HG03025 (cell line): ENCODE results near the gene COL19A1.

Experiments used
- ATAC-seq: cut with Tn5 transposase; IDR thresholded peaks from one replicate; pipeline ENCODE4 v1.9.1; 2021; ENCODE audit warnings: mild to moderate bottlenecking, moderate library complexity; ENCODE audit not compliant: unreplicated experiment, low FRiP score

Gene COL19A1

GRCh38 chr6:70112716-70113115, 246.4 kb downstream of the COL19A1 start:
- no peak for ATAC-seq

GRCh38 chr6:70113171-70113570, 246.8 kb downstream of the COL19A1 start:
- ATAC-seq: no peak

DNA sequence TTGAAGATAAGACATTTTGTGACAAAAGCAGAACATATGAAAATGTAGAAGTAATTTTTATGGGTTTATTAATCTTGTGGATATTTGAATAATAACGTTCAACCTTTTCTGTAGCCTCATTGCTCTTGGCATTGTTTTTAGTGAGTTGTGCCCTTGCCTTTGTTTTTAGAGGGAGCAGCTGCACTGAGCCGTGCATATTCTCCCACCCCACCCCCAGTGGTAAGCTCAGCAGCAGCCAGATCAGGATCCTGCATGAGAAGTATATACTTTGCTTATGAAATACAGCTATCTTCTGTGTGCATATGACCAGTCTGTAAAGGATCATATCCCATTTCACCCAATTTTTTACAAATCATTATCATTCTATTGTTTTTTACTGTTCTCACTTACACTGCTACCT, 252.3 kb downstream of the COL19A1 start:
- ATAC-seq: no peak

DNA sequence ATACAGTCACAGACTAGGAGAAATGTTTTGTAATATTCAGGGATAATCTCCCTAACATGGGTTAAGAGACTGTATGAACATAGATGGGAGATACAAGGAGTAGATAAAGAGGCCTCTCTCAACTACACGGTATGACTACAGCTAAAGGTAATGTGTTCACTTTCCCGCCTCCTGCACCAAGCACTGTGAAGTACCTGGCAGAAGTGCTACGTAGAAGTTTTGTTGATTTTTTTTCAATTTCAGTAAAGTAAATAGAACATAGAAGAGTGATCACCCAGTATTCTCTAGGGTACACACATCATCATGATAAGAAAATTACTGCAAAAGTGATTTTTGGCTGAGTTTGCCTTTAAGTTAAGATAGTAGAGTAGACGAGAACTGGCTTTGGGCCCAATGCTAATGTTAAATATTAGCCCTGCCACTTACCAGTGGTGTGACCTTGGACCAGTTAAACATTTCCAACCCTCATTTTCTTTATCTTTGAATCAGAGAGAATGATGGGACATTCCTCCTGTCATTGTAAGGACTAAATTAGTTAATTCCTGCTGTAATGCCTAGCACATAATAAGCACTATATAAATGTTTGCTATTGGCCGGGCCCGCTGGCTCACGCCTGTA, 253.0 kb downstream of the COL19A1 start:
- no peak for ATAC-seq

DNA sequence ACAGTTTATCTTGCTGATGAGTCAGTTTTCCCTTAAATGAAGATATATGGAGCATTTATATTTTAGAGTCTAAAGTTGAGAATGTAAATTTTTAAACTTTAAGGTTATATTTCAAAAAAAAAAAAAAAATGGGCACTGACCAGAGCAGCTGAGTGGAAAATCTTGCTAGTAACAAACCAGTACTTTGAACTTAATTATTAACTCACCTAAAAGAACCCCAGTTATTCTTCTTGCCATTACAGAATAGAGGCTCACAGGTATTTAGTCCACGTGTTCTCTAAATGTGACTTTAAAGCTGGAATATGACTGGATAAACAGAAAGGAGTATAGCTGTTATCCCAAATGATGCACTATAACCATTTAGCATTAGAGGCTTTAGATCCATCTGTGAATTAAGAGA, 258.1 kb downstream of the COL19A1 start:
- no peak for ATAC-seq

DNA sequence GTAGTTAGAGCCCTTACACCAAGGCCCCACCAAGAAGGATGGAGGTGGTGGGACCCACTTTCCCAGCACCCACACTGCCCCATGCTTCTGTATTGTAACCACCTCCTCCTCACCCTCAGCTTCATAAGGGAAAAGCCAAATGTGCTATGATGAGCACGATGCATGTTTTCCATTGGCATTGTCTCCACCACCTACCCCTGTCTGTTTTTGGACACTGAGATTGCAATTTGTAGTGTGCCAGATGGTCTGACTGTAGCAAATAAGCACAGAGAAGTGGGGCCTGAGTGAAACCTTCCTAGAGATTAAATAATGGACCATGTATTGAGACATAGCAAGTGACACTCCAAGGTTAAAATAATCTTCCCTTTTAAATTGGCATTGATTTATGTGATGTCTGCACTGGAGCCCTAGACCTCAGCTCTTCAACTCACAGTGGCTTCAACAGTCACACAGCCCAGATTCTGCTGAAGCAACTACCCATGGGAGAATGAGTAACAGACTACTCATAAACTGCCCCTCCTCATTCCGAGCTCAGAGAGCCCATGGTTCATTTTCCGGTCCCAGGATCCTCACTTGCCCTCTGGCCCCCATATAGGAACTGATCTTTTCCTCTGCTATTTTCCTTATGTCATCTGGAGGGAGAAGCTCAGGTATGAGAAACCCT, 258.7 kb downstream of the COL19A1 start:
- ATAC-seq: no peak

DNA sequence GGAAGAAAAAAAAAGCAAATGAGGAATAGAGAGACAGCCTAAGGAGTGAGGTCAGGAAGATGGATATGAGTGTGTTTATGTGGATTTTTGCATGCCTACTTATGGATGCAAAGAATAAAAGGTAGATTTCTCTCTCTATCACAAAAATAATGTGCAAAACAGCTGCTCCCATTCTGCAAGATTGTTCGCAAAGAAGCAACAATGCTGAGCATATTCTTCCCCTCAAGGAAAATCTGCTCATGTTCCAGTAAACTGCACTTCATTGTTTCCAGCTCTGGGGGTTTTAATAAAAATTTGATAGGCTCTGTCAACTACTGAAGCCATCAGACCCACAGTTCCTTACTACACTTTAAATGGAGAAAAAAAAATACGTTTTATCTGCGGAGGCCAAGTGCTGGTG, 259.2 kb downstream of the COL19A1 start:
- ATAC-seq: no peak

DNA sequence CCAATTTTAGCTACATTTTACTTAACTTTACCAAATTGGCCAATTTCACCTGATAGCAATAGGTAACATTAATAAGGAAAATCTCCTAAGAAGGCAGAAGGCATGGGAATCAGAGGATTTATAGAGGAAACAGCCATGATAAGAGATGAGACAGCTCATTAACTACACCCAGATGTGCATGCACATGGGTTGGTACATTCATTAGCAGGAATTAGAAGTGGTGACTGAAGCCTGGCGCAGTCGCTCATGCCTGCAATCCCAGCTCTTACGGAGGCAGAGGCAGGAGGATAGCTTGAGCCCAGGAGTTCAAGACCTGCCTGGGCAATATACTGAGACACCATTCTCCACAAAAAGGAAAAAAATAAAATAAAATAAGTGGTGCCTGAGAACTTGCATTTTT, 263.0 kb downstream of the COL19A1 start:
- ATAC-seq: no peak

- ATAC-seq: no peak
Measured at GRCh38 chr6:70130865-70131264, 264.5 kb downstream of the COL19A1 start.

DNA sequence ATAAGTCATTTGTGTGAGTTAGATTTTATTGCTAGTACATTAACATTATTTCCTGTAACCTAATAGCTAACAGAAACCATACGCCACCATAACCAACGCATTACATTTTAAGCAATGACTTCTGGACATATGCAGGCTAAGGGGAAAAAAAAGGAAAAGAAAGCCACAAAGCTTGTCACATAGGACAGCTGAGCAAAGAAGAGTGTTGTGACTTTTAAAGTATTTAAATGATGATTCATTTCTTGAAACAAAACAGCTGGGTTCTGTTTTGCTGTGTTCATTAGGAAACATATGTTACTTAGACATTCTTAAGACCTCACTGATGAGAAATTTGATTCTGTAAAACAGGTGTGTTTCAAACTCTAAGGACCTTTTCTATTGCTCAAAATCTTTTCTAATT, 265.2 kb downstream of the COL19A1 start:
- ATAC-seq: peak; percentile 92

- ATAC-seq: no peak
Measured at GRCh38 chr6:70133246-70133645, 266.9 kb downstream of the COL19A1 start.

- no peak for ATAC-seq
Measured at GRCh38 chr6:70134542-70134941, 268.2 kb downstream of the COL19A1 start.

GRCh38 chr6:70135219-70136160, 269.1 kb downstream of the COL19A1 start:
- ATAC-seq: no peak

DNA sequence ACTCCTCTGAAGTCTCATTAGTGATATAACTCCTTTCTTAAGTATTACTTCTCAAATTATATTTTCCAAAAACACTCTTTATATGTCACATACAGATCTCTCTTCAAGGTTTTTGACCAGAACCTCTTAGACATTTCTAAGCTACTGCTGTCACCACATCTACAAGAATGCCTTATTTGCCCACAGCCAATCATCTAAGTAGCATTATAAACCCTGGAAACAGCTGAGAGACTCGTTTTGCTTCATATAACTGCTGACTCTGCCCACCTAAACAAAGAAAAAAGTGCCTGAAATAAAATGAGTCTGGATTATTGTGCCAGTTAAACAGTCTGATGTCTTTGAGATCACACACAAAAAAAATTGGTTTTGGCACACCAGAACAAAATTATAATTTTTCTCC, 270.6 kb downstream of the COL19A1 start:
- no peak for ATAC-seq

GRCh38 chr6:70140496-70140895, 274.1 kb downstream of the COL19A1 start:
- no peak for ATAC-seq

DNA sequence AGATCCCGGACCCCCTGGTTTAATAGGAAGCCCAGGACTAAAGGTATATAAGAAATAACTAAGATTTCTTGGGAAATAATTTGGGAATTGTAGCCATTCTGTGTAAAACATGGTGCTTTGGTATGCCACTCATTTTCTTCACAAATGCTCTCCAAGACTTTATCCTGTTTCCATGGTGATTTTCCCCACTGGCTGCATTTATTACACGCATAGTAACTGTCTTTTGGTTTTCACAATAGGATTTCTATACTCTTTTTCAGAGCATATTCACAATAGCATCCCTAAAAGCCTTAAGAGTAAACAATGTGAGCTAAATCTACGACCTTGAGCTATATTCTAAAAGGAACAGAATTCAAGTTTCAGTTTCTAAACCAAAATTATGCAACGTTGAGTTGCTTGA, 275.7 kb downstream of the COL19A1 start:
- no peak for ATAC-seq

DNA sequence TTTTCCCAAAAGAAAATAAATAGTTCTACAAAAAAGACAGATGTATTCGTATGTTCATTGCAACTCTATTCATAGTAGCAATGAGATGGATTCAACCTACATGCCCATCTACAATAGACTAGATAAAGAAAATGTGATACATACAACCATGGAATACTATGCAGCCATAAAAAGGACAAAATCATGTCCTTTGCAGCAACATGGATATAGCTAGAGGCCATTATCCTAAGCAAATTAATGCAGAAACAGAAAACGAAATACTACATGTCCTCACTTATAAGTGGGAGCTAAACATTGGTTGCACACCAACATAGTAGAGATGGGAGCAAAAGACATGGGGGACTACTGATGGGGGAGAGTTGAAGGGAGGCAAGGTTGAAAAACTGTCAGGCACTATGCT, 278.8 kb downstream of the COL19A1 start:
- no peak for ATAC-seq

DNA sequence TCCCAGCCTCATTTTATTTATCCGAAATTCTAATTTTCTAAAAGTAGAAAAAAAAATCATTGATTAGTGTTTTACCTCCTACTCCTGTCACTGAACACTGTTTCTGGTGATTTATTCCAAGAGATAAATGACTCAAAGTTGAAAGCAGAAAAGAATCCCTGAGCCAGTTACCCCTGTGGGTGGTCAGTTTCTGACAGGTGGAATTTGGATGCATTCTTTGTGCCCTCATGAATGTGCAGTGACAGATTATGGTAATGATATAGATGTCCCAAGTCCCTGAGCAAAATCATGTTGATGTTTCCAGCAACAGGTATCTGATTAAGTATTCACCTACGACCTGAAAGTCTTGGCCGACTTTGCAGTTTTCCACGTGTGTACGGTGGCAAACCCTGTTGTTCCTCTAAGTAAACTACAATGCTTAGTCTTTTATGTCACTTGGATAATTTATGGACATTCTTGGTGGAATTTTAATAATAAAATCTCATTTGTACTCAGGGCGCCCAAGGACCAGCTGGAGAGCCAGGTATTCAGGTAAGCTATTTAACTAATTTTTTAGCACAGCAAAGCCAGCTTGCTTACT, 282.9 kb downstream of the COL19A1 start:
- no peak for ATAC-seq

DNA sequence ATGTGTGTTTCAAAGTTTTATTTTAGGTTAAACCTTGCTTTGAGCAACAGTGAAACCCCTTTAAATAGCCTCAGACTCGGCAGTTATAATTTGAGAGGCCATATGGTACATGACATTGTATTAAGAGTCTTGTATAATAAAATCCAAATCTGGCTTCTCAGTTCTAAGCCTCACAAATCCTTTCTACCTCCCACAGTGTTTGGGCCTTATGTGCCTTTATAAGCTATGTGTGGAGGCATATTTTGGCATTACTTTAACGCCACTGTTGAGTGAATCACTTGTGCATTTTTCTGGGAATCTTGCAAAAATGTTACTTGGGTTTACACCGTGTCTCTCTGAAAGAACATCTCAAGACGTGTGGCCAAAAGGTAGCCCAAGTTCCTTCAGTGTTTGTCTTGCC, 284.2 kb downstream of the COL19A1 start:
- no peak for ATAC-seq

GRCh38 chr6:70151616-70152015, 285.3 kb downstream of the COL19A1 start:
- no peak for ATAC-seq

DNA sequence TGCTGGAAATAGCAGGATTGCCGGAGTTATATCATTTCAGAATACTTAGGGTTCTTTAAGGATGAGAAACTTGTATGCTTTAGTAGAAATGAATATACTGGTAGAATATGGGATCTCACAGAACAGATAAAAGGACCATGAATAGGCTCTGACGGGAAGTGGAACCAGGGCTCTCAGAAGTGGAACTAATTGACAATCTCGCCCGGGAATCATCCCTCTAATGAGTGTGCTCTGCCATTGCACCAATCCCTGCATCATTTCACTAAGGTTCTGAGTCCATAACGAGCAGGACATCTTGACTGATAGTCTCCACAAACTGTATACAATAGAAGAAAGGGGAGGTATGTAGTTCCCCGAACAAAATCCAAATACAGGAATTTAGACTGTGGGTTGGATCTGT, 286.4 kb downstream of the COL19A1 start:
- no peak for ATAC-seq
